NB4 (cell line): Measurements from ENCODE around the gene NUDT9.

ENCODE experiments used
- DNase-seq: peaks from one replicate; pipeline ENCODE4 v3.0.0; 2010; ENCODE audit warnings: low read depth
- H3K4me3 ChIP-seq: one replicate; pipeline ENCODE4 v1.5.1; 2011; ENCODE audit warnings: mild to moderate bottlenecking, low read depth, low read length, moderate library complexity
- MYC ChIP-seq: IDR thresholded peaks from 2 replicates; pipeline ENCODE4 v1.6.1; 2011; ENCODE audit warnings: low read depth, low read length
- POLR2A ChIP-seq: IDR thresholded peaks from 2 replicates; pipeline ENCODE4 v1.6.1; 2011; ENCODE audit warnings: mild to moderate bottlenecking; ENCODE audit not compliant: insufficient read length; ENCODE audit errors: extremely low read depth
- TF ChIP-seq, protein P1 (sequence below): IDR thresholded peaks from 2 replicates; pipeline ENCODE4 v1.6.1; 2011; ENCODE audit warnings: low read depth, low read length
- TF ChIP-seq, protein P2 (sequence below): IDR thresholded peaks from one replicate; pipeline ENCODE4 v1.5.1; 2012; ENCODE audit warnings: low read depth, low read length

The NUDT9 gene

DNA sequence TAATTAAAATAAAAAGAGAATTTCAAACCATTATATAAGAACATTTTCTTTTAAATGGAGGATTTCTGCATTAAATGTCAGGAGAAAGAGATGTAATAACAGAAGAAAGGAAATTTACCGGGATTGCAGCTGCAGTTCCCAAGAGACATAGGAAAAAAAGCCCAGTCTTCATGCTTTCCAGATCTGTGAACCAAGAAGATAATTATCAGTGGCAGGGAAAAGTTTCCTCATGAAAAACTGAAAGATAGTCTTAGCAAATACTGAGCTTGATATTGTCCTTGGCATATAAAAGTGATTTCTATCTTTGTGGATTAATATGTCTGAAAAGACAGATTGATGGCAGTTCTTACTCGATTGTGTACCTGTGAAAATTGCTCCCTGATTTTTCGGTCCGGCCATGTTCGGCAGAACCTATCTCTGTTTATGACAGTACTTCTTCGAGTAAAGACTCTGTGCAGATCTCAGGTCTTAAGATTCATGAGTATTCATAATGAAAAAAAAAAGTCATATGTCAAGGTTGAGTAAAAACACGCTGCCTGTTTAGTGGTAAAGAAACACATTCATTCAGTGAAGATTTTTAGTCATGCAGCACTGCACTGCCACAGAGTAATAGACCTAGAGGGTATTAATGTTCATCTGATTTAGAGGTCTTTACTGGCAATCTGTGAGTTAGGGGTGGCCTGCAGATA lies 77.2 kb downstream of the NUDT9 start:
- H3K4me3 ChIP-seq = no peak overlapping the region
- TF ChIP-seq, protein P1, sequence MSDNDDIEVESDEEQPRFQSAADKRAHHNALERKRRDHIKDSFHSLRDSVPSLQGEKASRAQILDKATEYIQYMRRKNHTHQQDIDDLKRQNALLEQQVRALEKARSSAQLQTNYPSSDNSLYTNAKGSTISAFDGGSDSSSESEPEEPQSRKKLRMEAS = no peak
- TF ChIP-seq, protein P2, sequence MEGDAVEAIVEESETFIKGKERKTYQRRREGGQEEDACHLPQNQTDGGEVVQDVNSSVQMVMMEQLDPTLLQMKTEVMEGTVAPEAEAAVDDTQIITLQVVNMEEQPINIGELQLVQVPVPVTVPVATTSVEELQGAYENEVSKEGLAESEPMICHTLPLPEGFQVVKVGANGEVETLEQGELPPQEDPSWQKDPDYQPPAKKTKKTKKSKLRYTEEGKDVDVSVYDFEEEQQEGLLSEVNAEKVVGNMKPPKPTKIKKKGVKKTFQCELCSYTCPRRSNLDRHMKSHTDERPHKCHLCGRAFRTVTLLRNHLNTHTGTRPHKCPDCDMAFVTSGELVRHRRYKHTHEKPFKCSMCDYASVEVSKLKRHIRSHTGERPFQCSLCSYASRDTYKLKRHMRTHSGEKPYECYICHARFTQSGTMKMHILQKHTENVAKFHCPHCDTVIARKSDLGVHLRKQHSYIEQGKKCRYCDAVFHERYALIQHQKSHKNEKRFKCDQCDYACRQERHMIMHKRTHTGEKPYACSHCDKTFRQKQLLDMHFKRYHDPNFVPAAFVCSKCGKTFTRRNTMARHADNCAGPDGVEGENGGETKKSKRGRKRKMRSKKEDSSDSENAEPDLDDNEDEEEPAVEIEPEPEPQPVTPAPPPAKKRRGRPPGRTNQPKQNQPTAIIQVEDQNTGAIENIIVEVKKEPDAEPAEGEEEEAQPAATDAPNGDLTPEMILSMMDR = no peak
- TF ChIP-seq MYC (no peak), POLR2A (no peak)
- no peak for DNase-seq

DNA sequence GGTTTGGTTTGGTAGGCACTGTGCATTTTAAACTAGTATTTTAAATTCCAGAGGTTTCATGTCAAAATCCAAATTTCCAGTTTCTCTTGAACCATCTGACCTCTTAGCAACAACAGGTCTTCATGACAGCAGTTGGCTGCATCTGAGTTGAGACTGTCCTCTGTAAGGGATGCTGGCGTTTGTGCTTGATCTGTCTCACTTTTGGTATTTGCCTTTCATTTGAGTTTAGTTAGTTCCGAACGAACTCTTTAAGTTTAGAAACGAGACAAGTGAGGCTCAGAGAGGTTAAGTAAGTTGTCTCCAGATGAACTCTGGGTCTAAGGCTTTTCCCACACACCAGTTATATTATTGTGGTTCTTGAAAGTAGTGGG lies 77.7 kb downstream of the NUDT9 start:
- TF ChIP-seq MYC = no peak
- TF ChIP-seq, protein P2 = no peak
- TF ChIP-seq, protein P1 = no peak
- TF ChIP-seq POLR2A = no peak
- DNase-seq = no peak
- no peak overlapping the region for H3K4me3 ChIP-seq

DNA sequence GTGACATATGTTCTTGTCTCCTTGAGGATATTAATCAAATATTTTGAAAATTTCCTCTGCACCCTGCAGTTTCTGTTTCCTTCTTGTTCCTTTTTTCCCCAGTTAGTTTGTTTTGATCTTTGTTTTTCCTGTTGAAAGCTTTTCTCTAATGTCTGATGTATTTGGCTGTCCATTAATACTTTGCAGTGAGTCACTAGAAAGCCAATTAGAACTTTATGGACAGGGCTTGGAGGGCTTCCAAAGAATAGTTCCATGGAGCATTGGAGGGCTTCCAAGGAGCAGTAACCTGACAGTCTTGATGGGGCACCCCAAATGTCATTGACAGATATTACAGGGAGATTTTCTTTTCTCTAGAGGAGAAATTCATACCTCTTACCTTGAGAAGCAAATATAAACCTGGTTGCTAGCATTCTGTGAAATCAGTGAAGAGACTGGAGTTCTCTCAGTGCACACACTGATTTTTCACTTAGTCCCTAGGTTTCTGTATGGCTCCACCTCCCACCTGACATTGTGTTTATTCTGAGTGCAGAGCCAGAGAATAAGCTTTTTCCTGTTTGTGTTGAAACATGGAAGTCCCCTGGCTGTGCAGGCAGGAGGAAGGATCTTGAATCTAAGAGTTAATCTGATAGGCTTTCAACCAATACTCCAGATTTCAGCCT lies 80.3 kb downstream of the NUDT9 start:
- H3K4me3 ChIP-seq = no peak overlapping the region
- no peak for DNase-seq
- TF ChIP-seq, protein P1 = no peak
- TF ChIP-seq MYC (no peak), POLR2A (no peak)
- TF ChIP-seq, protein P2 = no peak

DNA sequence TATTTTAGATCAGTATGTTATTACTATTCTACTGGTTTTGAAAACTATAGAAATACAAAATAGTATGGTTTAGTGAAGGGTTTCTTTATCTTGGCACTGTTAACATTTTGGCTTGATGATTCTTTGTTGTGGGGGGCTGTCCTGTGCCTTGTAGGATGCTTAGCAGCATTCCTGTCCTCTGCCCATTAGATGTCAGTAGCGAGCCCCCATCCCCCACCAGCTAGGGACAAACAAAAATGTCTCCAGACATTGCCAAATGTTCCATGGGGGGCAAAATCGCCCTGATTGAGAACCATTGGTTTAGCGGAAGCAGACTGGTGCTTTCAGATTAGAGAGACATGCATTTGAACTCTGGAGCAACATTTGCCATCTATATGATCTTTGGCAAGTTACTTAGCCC lies 83.5 kb downstream of the NUDT9 start:
- no peak overlapping the region for H3K4me3 ChIP-seq
- TF ChIP-seq, protein P2 = peak; percentile 34
- TF ChIP-seq MYC = no peak
- peak; percentile 23 for DNase-seq

DNA sequence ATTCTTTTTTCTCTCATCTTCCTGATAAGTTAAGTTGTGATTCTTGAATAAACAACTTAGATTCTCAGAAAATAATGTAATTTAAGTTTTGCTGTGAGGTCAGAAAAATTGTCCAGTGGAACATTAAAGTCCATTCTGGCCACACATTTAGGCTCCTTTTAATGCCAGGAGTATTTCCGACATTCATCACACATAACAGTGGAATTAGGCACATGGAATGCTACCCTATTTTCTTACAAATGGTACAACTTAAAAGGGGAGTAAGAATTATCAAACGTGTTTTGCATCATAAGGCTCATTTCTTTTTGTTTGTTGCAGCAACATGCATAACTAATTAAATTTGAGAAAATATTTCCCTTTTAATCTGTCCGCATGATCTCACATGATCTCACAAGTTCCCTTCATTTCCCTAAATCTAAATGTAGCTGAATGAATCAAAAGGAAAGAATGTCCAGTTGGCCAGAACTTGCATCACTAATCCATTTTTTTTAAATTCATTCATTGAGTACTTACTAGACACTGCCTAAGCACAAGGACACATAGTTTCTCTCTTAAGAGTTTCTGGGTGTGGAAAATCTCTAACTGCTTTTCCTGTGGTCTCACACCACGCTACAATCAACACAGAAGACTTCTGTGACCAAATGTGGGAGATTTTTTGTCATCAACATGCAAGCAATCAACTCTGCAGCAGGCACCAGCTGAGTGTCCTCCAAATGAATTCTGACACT lies 84.8 kb downstream of the NUDT9 start:
- H3K4me3 ChIP-seq = no peak overlapping the region
- no peak for DNase-seq
- TF ChIP-seq MYC = no peak
- TF ChIP-seq, protein P2 = no peak
- TF ChIP-seq, protein P1 = no peak
- no peak for TF ChIP-seq POLR2A
